Left forelimb (tissue), 1 donor: Measurements from ENCODE around the gene RBBP9.
A peak's percentile ranks its signal among the peaks of the same experiment; 100 is the strongest.
"Not testable (repeated sequence)": the region's sequence is repeated elsewhere in the genome, so short reads cannot be mapped to it uniquely, and the experiment has no call there.

Source experiments
- DNase-seq: peaks from one replicate; pipeline ENCODE4 v3.0.0-alpha.2; 2018; ENCODE audit warnings: low spot score

Gene RBBP9

DNA sequence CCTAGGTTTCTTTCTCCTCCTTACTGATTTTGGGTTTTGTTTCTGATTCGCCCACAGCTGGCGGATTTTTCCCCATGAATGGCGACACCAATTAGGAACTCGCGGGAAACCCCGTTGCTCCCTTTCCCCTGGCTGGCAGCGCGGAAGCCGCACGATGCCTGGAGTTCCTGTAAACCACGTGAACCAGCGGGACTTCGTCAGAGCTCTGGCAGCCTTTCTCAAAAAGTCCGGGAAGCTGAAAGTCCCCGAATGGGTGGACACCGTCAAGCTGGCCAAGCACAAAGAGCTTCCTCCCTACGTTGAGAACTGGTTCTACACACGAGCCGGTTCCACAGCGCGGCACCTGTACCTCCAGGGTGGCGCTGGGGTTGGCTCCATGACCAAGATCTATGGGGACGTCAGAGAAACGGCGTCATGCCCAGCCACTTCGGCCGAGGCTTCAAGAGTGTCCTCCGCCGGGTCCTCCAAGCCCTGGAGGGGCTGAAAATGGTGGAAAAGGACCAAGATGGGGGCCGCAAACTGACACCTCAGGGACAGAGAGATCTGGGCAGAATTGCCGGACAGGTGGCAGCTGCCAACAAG, 7.5 kb upstream of the RBBP9 start:
- DNase-seq, result no peak

- not testable (repeated sequence) for DNase-seq
These were observed 4.6 kb upstream of the RBBP9 start for GRCh38 chr20:18501672-18502071.

GRCh38 chr20:18497603-18498002, 578 bp upstream of the RBBP9 start:
- no peak for DNase-seq

DNA sequence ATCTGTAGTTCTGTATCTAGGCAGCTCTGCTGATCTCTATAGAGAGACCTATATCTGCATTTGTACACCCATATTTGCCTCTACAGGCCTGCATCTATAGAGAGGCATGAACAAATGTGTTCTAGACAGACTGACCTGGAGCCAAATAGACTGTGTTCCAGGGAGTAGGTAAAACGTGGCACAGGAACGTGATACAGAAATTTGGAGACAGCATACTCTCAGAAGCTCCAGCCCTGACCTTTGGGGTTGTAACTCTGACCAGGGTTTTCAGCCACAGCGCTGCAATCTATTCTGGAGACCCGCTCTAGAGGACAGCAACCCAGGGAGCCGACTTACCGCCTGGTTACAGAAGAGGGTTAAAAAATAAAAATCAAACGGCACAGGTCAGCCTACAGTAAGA, 983 bp downstream of the RBBP9 start:
- DNase-seq, result no peak

DNA sequence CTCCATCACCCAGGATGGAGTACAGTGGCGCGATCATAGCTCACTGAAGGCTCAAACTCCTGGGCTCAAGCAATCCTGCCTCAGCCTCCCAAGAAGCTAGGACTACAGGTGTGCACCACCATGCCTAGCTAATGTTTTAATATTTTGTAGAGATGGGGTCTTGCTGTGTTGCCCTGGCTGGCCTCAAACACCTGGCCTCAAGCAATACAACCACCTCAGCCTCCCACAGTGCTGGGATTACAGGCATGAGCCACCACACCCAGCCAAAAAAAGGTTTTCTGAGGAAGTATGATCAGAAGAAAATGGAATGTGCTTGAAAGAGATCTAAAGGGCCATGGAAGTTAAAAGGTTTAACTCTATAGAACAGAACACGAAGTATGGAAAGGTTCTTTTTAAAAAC, 8.7 kb downstream of the RBBP9 start:
- no peak for DNase-seq

- DNase-seq, result no peak
These were observed 15.4 kb downstream of the RBBP9 start for GRCh38 chr20:18481596-18481995.

GRCh38 chr20:18477821-18478220, 19.2 kb downstream of the RBBP9 start:
- no peak for DNase-seq

DNA sequence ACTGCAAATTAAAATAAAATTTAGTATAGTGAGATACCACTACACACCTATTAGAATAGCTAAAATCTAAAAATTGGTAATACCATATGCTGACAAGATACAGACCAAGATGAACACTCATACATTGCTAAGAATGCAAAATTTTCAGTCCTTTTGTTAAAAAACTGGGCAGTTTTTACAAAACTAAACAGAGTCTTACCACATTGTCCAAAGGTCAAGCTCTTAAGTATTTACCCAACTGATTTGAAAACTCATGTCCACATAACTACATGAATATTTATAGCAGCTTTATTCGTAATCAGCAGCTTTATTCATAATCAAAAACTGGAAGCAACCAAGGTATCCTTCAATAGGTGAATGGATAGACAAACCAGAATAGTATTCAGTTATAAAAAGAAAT, 19.8 kb downstream of the RBBP9 start:
- no peak for DNase-seq

- DNase-seq, result peak; percentile 98
These were observed 29.9 kb downstream of the RBBP9 start, which contains the start of the genes DZANK1 and POLR3F for GRCh38 chr20:18466894-18467730. TSS of gene DZANK1 (minus strand) at chr20:18467030. CDS start at chr20:18465358, 1,672 bp downstream. TSS of gene POLR3F (plus strand) at chr20:18467390. CDS start at chr20:18467507, 117 bp downstream.

DNA sequence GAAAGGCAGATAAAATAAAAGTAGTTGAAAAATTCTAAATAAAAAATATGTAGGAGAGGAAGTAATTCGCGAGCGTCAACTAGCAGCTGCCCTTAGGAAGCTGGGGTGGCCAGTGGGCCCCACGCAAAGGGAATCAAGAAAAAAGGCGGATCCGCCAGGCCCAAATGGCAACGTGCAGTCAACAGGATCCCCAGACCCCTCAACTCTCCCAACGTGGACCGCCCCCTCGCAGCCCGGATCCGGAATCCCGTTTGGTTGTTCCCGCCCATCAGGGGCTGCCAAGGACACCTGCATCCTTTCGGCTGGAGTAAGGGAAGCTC, 30.5 kb downstream of the RBBP9 start:
- DNase-seq, result no peak

DNA sequence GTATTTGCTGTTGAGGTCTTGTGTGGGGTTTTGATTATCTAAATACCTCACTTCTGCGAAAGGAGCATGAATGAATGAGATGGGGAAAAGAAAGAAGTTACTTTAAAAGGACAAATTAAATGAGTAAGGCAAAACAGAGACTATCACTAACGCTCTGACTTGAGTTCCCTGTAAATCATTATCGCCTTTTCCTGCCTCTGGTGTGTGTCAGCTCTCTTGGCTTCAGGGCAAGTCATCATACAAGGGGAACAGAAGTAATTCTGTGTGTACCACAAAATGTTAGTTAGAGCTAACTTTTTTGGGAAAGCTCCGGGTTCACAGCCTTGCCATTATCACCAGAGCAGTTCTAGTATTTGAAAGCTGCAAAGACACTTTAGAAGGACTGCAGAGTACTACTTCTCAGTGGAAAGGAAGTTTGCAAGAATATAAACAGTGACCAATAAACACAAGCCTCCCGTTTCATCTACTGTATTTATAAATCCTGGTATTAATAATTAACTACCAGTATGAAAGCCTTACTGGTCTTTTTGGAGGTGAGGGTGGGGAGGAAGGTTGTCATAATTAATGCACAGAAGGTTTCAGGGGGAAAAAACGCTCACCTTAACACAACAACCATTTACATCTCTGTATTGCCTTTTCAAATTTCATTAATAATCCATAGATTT, 31.4 kb downstream of the RBBP9 start:
- no peak for DNase-seq

GRCh38 chr20:18456600-18456999, 40.4 kb downstream of the RBBP9 start:
- DNase-seq, result no peak

DNA sequence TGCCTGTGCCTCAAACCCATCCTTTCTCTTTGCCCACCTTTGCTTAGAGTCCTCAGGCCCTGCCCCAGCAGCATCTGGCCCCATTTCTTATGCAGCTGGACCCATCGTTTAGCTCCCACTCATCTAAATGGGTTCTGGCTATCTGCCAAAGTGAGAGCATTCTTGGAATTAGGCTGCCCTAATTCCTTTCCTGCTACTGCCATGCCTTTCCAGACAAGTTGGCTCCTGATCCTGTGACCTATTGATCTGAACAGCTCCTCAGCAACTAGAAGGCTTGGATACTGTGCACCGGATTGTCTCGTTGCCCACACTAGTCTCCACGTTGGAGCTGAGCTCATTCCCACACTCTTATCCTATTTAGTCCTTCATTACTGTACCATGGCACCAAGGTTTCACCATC, 53.1 kb downstream of the RBBP9 start:
- no peak for DNase-seq

DNA sequence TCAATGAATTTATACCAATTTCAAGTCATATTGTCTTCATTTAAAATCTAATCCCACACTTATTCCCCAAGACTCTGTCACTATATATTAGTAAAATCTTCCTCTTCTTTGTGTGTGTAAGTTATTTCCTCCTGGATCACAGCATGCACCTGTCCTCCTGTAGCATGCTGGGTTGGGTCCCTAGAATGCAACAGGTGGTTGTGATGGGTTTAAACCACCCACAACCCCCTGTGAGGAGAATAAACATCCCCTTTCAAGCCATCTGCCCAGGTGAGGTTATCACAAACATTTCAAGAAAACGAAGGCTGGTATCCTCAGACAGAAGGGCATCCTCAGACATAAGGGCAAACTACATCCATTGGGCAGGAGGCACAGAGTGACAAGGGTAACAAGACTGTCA, 56.6 kb downstream of the RBBP9 start:
- no peak for DNase-seq

DNA sequence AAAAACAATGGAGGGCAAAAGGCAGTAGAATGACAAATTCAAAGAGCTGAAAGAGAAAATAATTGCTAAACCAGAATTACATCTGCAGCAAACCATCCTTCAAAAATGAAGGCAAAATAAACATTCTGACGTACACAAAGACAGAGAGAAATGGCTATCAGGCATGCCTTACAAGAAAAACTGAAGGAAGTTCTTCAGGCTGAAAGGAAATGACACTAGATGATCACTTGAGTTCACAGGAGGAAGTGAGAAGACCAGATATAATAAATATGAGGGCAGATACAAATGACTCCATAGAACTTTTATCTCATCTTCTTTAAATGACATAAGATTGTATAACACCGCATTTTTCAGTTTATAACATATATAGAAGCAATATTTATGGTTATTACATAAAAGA, 60.2 kb downstream of the RBBP9 start:
- no peak for DNase-seq
